IMR-90 (cell line): ENCODE measurements around the gene RGS5. TPM values are rescaled to one million over a fixed set of nuclear protein-coding genes. Genes with fewer than 3 reads are reported as not detected.
A peak's percentile ranks its signal among the peaks of the same experiment; 100 is the strongest.

Experiments used
- ATAC-seq: fragments of 200-7000 bp; cut with Tn5 transposase; 2 replicates; pipeline ENCODE4 v1.9.1; 2020; ENCODE audit warnings: low read depth, mild to moderate bottlenecking, moderate library complexity
- BruUV-seq: library from RNA; stranded (reverse); fragments of 400-500 nt; replicated peaks from 2 replicates; lab custom pipeline; 2021; lab: Mats Ljungman, UMichigan
- CTCF ChIA-PET: fragments of 300-600 bp; formaldehyde crosslinking; extraction: SDS; loops from one replicate; lab custom pipeline; 2021; ENCODE audit warnings: antibody characterized with exemption; lab: Yijun Ruan, JAX
- POLR2A ChIA-PET: fragments of 300-600 bp; sonication (Branson Sonifier 250); formaldehyde crosslinking; loops from one replicate; lab custom pipeline; 2022; ENCODE audit warnings: antibody characterized with exemption; ENCODE audit not compliant: unreplicated experiment; lab: Charles Lee
- DNase-seq: peaks from one replicate; pipeline ENCODE4 v3.0.0; 2013
- H2AFZ ChIP-seq: replicated peaks from 2 replicates; pipeline ENCODE3; 2013; ENCODE audit warnings: low read length, mild to moderate bottlenecking; ENCODE audit not compliant: poor library complexity
- H2AK5ac ChIP-seq: 2 replicates; pipeline ENCODE4 v1.6.1; 2013; ENCODE audit warnings: low read depth, low read length, inconsistent platforms
- H2AK9ac ChIP-seq: replicated peaks from 2 replicates; pipeline ENCODE3; 2013; ENCODE audit warnings: mild to moderate bottlenecking, low read depth, low read length, moderate library complexity; ENCODE audit not compliant: poor library complexity
- H2BK120ac ChIP-seq: 2 replicates; pipeline ENCODE4 v1.6.1; 2013; ENCODE audit warnings: low read depth, low read length, inconsistent platforms
- H2BK15ac ChIP-seq: 3 replicates; pipeline ENCODE4 v1.6.1; 2013; ENCODE audit warnings: low read depth, low read length, inconsistent platforms
- H2BK20ac ChIP-seq: 2 replicates; pipeline ENCODE4 v1.6.1; 2013; ENCODE audit warnings: low read depth, mild to moderate bottlenecking, inconsistent platforms, low read length, moderate library complexity
- H2BK5ac ChIP-seq: 2 replicates; pipeline ENCODE4 v1.6.1; 2013; ENCODE audit warnings: mild to moderate bottlenecking, low read depth, low read length, inconsistent platforms; ENCODE audit not compliant: poor library complexity, severe bottlenecking
- H3K14ac ChIP-seq: replicated peaks from 2 replicates; pipeline ENCODE4 v1.6.1; 2013; ENCODE audit warnings: low read depth, low read length, inconsistent platforms
- H3K18ac ChIP-seq: 2 replicates; pipeline ENCODE4 v1.6.1; 2013; ENCODE audit warnings: low read depth, low read length, control low read depth
- H3K23ac ChIP-seq: 2 replicates; pipeline ENCODE4 v1.6.1; 2013; ENCODE audit warnings: low read depth, low read length, inconsistent platforms
- H3K27ac ChIP-seq: 2 replicates; pipeline ENCODE4 v1.5.1; 2013; ENCODE audit warnings: mild to moderate bottlenecking, control low read depth, low read length; ENCODE audit not compliant: insufficient read depth
- H3K27me3 ChIP-seq: 2 replicates; pipeline ENCODE4 v1.6.1; 2013; ENCODE audit warnings: low read length; ENCODE audit not compliant: control insufficient read depth, insufficient read depth
- H3K36me3 ChIP-seq: 2 replicates; pipeline ENCODE4 v1.6.1; 2013; ENCODE audit warnings: low read length, mixed read lengths; ENCODE audit not compliant: control insufficient read depth, insufficient read depth
- H3K4ac ChIP-seq: 2 replicates; pipeline ENCODE4 v1.6.1; 2013; ENCODE audit warnings: low read depth, low read length, inconsistent platforms
- H3K4me1 ChIP-seq: 2 replicates; pipeline ENCODE4 v1.6.1; 2013; ENCODE audit warnings: low read length, mixed read lengths; ENCODE audit not compliant: control insufficient read depth, insufficient read depth
- H3K4me2 ChIP-seq: 2 replicates; pipeline ENCODE4 v1.6.1; 2013; ENCODE audit warnings: low read depth, mild to moderate bottlenecking, control low read depth, low read length, moderate library complexity
- H3K4me3 ChIP-seq: 2 replicates; pipeline ENCODE4 v1.5.1; 2013; ENCODE audit warnings: low read depth, mild to moderate bottlenecking, control low read depth, low read length, moderate library complexity; ENCODE audit not compliant: insufficient read depth
- H3K56ac ChIP-seq: 2 replicates; pipeline ENCODE4 v1.6.1; 2013; ENCODE audit warnings: low read length, inconsistent platforms; ENCODE audit not compliant: insufficient read depth; ENCODE audit errors: extremely low read depth
- H3K79me1 ChIP-seq, 2 experiments: 2 replicates each; pipeline ENCODE4 v1.6.1; 2013; ENCODE audit warnings: low read length in 2 of 2, inconsistent platforms in 1 of 2, low read depth in 1 of 2
- H3K9ac ChIP-seq: 2 replicates; pipeline ENCODE4 v1.6.1; 2013; ENCODE audit warnings: low read depth, low read length, control low read depth
- H3K9me1 ChIP-seq: 2 replicates; pipeline ENCODE4 v1.6.1; 2013; ENCODE audit warnings: low read length, inconsistent platforms; ENCODE audit not compliant: insufficient read depth
- H3K9me3 ChIP-seq: 2 replicates; pipeline ENCODE4 v1.6.1; 2013; ENCODE audit warnings: low read length; ENCODE audit not compliant: control insufficient read depth, insufficient read depth
- H4K20me1 ChIP-seq: 2 replicates; pipeline ENCODE4 v1.6.1; 2013; ENCODE audit warnings: low read length, inconsistent platforms; ENCODE audit not compliant: insufficient read depth
- H4K5ac ChIP-seq: 2 replicates; pipeline ENCODE4 v1.6.1; 2013; ENCODE audit warnings: mild to moderate bottlenecking, low read depth, low read length, control low read depth
- H4K8ac ChIP-seq, 2 experiments: 2 replicates each; pipeline ENCODE4 v1.6.1; 2013; ENCODE audit warnings: low read depth in 2 of 2, low read length in 2 of 2, control low read depth in 1 of 2, inconsistent platforms in 1 of 2
- H4K91ac ChIP-seq: 2 replicates; pipeline ENCODE4 v1.6.1; 2013; ENCODE audit warnings: low read depth, low read length, inconsistent platforms; ENCODE audit not compliant: insufficient read depth
- BHLHE40 ChIP-seq: fragments of 150-350 bp; IDR thresholded peaks from 2 replicates; pipeline ENCODE4 v1.6.1; 2016; ENCODE audit warnings: mild to moderate bottlenecking, low read depth, low read length
- CEBPB ChIP-seq: IDR thresholded peaks from 2 replicates; pipeline ENCODE4 v1.6.1; 2012; ENCODE audit warnings: low read depth, low read length, improper control_type of control experiment
- CHD1 ChIP-seq: IDR thresholded peaks from 2 replicates; pipeline ENCODE4 v1.6.1; 2012; ENCODE audit warnings: low read depth, low read length, improper control_type of control experiment
- CTCF ChIP-seq: conservative IDR thresholded peaks from 2 replicates; pipeline ENCODE4 v1.5.1; 2012; ENCODE audit warnings: mild to moderate bottlenecking, low read depth, low read length, improper control_type of control experiment
- ELK1 ChIP-seq: fragments of 150-350 bp; IDR thresholded peaks from 2 replicates; pipeline ENCODE4 v1.6.1; 2016; ENCODE audit warnings: low read depth, mild to moderate bottlenecking, low read length, moderate library complexity, borderline replicate concordance
- FOS ChIP-seq: fragments of 150-350 bp; IDR thresholded peaks from 2 replicates; pipeline ENCODE4 v1.6.1; 2016; ENCODE audit warnings: low read depth, low read length
- MAFK ChIP-seq: IDR thresholded peaks from 2 replicates; pipeline ENCODE4 v1.6.1; 2012; ENCODE audit warnings: low read depth, low read length, improper control_type of control experiment
- MAZ ChIP-seq: IDR thresholded peaks from 2 replicates; pipeline ENCODE4 v1.6.1; 2012; ENCODE audit warnings: low read depth, mild to moderate bottlenecking, low read length, improper control_type of control experiment, moderate library complexity, borderline replicate concordance
- MXI1 ChIP-seq: IDR thresholded peaks from 2 replicates; pipeline ENCODE4 v1.6.1; 2012; ENCODE audit warnings: low read depth, mild to moderate bottlenecking, low read length, moderate library complexity, borderline replicate concordance
- NFE2L2 ChIP-seq: fragments of 150-350 bp; IDR thresholded peaks from 2 replicates; pipeline ENCODE4 v1.6.1; 2016; ENCODE audit warnings: low read depth, mild to moderate bottlenecking, low read length
- POLR2A ChIP-seq: IDR thresholded peaks from 2 replicates; pipeline ENCODE4 v1.6.1; 2012; ENCODE audit warnings: mild to moderate bottlenecking, low read depth, low read length
- RAD21 ChIP-seq: IDR thresholded peaks from 2 replicates; pipeline ENCODE4 v1.6.1; 2012; ENCODE audit warnings: low read length, improper control_type of control experiment
- RCOR1 ChIP-seq: IDR thresholded peaks from 2 replicates; pipeline ENCODE4 v1.6.1; 2012; ENCODE audit warnings: mild to moderate bottlenecking, low read length, improper control_type of control experiment; ENCODE audit not compliant: insufficient replicate concordance
- RFX5 ChIP-seq: IDR thresholded peaks from 2 replicates; pipeline ENCODE4 v1.8.0; 2012; ENCODE audit warnings: low read depth, mild to moderate bottlenecking, low read length, moderate library complexity
- SMC3 ChIP-seq: fragments of 150-350 bp; IDR thresholded peaks from 2 replicates; pipeline ENCODE4 v1.6.1; 2016; ENCODE audit warnings: low read depth, mild to moderate bottlenecking, antibody characterized with exemption, low read length, moderate library complexity
- USF2 ChIP-seq: fragments of 150-350 bp; IDR thresholded peaks from 2 replicates; pipeline ENCODE4 v1.6.1; 2017; ENCODE audit warnings: mild to moderate bottlenecking, antibody characterized with exemption, low read length, low read depth
- WGBS, 2 experiments: methylation state at CpG; one replicate each; pipeline versions ENCODE4 v1.1.5 to v1.1.7; 2013; ENCODE audit warnings: missing lambda C conversion rate in 2 of 2; ENCODE audit not compliant: insufficient read length in 1 of 2; ENCODE audit errors: extremely low coverage in 2 of 2; 5-methylcytosine and 5-hydroxymethylcytosine counted together
- dilution Hi-C: fragments of 300-500 bp; cut with HindIII; formaldehyde crosslinking; loops from one replicate; pipeline ENCODE4 v1.14.3; 2018; ENCODE audit warnings: low sequenced_read_pairs; ENCODE audit not compliant: unreplicated experiment
- in situ Hi-C: fragments of 300-500 bp; cut with MboI; formaldehyde crosslinking; loops from 3 replicates; pipeline ENCODE4 v1.14.3; 2019; ENCODE audit warnings: low sequenced_read_pairs, inconsistent platforms, mixed read lengths
- intact Hi-C: fragments of 100-400 bp; cut with micrococcal nuclease; formaldehyde crosslinking; loops from 2 replicates; pipeline ENCODE4 v1.10.0; 2022
- polyA plus RNA-seq, 3 experiments: library from polyadenylated mRNA; depleted of rRNA; stranded (reverse); fragments of >200 nt; gene quantifications; 2 replicates each; pipeline ENCODE4 v1.2.3, GENCODE V29; 2012; ENCODE audit warnings: low replicate concordance in 1 of 3
- total RNA-seq: library from RNA; depleted of rRNA; stranded (reverse); fragments of >200 nt; gene quantifications from 2 replicates; pipeline ENCODE4 v1.2.3, GENCODE V29; 2012

The RGS5 gene
- total and polyA plus RNA-seq, 2 of the 4 experiments (the other 2 are of a cell fraction): 21.4 to 40.0 TPM

GRCh38 chr1:163093579-163093978, 109.1 kb downstream of the RGS5 start:
- in situ Hi-C loops (no loop called here), intact Hi-C loops (no loop called here)
- 100% methylated on average over 1 of the region's 9 CpGs; no CpG with 5 or more reads in 1 of the 2 experiments for WGBS, 2 experiments

More at GRCh38 chr1:163093579-163093978, 109.1 kb downstream of the RGS5 start:
- Histone ChIP-seq H3K4ac (no peak overlapping the region), H4K91ac (no peak overlapping the region), H3K23ac (no peak overlapping the region), H4K20me1 (no peaks in the 10 kb centered on the region), H2BK15ac (no peak overlapping the region), H3K9ac (no peak overlapping the region), H2BK20ac (no peak overlapping the region), H3K4me2 (no peak overlapping the region), H3K9me1 (no peaks in the 10 kb centered on the region), H3K18ac (no peak overlapping the region), H3K36me3 (no peaks in the 10 kb centered on the region), H3K4me3 (no peak overlapping the region), H2BK120ac (no peak overlapping the region), H3K27ac (no peak overlapping the region), H4K5ac (no peak overlapping the region), H3K56ac (no peak overlapping the region), H4K8ac (no peak overlapping the region), H3K9me3 (no peaks in the 10 kb centered on the region), H3K4me1 (peaks cover 1% of the 10 kb centered on the region; the same call in 1 of the 2 replicates), H2AK9ac (no peak overlapping the region), H2BK5ac (no peak overlapping the region), H2AK5ac (peak overlapping the region; percentile 59; the same call in 1 of the 2 replicates), H3K14ac (no peak overlapping the region), H3K27me3 (no peaks in the 10 kb centered on the region), H3K79me1 (no peaks in the 10 kb centered on the region), H2AFZ (peak overlapping the region; percentile 51)
- ChIA-PET CTCF (no interaction called here), POLR2A (no interaction called here)
- no TSS peak for BruUV-seq
- no peak for DNase-seq
- no peak for TF ChIP-seq FOS
- TF ChIP-seq MXI1: no peak
- no peak for TF ChIP-seq CTCF
- no peak for TF ChIP-seq SMC3
- no peak for TF ChIP-seq RAD21
- no peak for TF ChIP-seq CHD1
- TF ChIP-seq RFX5: no peak
- no peak for TF ChIP-seq MAFK
- TF ChIP-seq ELK1: no peak
- no peak for TF ChIP-seq BHLHE40
- TF ChIP-seq NFE2L2: no peak
- TF ChIP-seq POLR2A: no peak
- no peak for TF ChIP-seq CEBPB
- no peak for TF ChIP-seq MAZ
- TF ChIP-seq RCOR1: no peak
- no peak for TF ChIP-seq USF2
- dilution Hi-C loops: no loop called here
- ATAC-seq: no peak
